ENCODE measurements around the gene VTI1A.

- TF ChIP-seq, protein P1, sequence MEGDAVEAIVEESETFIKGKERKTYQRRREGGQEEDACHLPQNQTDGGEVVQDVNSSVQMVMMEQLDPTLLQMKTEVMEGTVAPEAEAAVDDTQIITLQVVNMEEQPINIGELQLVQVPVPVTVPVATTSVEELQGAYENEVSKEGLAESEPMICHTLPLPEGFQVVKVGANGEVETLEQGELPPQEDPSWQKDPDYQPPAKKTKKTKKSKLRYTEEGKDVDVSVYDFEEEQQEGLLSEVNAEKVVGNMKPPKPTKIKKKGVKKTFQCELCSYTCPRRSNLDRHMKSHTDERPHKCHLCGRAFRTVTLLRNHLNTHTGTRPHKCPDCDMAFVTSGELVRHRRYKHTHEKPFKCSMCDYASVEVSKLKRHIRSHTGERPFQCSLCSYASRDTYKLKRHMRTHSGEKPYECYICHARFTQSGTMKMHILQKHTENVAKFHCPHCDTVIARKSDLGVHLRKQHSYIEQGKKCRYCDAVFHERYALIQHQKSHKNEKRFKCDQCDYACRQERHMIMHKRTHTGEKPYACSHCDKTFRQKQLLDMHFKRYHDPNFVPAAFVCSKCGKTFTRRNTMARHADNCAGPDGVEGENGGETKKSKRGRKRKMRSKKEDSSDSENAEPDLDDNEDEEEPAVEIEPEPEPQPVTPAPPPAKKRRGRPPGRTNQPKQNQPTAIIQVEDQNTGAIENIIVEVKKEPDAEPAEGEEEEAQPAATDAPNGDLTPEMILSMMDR (IDR thresholded peaks at IDR 0.05), result no peak
- no peak for TF ChIP-seq POLR2A (IDR thresholded peaks at IDR 0.05)
Observed at GRCh38 chr10:112607506-112607905, 160.5 kb downstream of the VTI1A start.

All from thyroid gland (tissue), 4 donors.